GM11168 (cell line): Measurements from ENCODE around the gene PSMB11.
"Not testable (repeated sequence)": the region's sequence is repeated elsewhere in the genome, so short reads cannot be mapped to it uniquely, and the experiment has no call there.

Source experiments
- in situ Hi-C: fragments of 300-500 bp; cut with MboI; formaldehyde crosslinking; loops from one replicate; pipeline ENCODE4 v1.12.0; 2022; ENCODE audit warnings: low sequenced_read_pairs; ENCODE audit not compliant: unreplicated experiment

Gene PSMB11

GRCh38 chr14:23013054-23013748, 28.8 kb upstream of the PSMB11 start:
- in situ Hi-C loops: no loop called here

GRCh38 chr14:23013749-23014054, 28.3 kb upstream of the PSMB11 start:
- in situ Hi-C loops: not testable (repeated sequence)

DNA sequence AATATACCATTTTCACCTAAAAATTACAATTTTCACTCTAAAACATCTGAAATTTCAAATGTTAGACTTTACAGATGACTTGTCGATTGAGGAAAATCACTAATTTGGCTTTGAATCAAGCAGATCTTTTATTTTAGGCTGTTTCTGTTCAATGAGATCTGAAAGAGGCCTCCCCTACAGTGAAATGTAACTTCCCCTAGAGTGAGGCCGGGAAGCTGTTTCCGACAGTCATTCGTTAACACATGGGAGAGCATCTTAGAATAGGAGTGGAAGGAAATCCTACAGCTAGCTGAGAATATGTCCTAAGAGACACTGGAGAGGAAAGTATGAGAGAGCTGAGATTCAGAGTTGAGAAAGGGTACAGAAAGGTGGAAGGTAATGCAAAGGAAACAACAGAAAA, 26.4 kb upstream of the PSMB11 start:
- in situ Hi-C loops: no loop called here

- in situ Hi-C loops: no loop called here
Observed at GRCh38 chr14:23017091-23017490, 24.9 kb upstream of the PSMB11 start.

DNA sequence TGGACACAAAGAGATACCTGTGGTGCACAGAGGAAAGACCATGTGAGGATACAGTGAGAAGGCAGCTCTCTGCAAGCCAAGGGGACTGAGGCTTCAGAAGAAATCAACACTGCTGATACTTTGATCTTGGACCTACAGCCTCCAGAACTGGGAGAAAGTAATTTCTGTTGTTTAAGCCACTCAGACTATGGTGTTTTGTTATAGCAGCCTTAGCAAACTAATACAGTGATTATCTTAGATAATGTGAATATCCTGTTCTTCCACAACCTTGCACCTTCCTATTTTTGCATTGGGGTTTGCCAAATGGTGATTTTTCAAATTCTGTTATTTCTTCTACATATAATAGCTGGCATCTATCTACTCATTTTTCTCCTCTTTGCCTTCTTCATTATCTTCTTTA, 23.9 kb upstream of the PSMB11 start:
- in situ Hi-C loops: no loop called here

- in situ Hi-C loops: no loop called here
Observed at GRCh38 chr14:23020143-23021128, 21.6 kb upstream of the PSMB11 start.

DNA sequence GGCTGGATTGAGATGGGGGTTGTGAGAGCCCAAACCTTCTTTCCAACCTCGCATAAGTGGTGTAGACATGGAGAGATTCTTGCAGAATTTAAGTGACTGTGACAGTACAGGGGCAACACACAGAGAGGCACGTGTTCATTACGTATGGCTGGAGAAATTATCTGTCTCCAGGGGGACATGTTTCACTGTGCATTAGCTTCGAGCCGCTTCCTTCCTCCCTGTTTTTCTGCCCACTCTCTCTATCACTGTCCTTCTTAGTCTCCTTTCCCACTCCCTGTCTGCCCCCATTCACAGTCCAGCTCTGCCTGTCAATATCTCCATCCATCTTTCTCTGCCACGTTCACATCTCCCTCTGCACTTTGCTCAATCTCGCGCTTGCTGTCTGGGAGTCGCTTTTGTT, 20.6 kb upstream of the PSMB11 start:
- in situ Hi-C loops: no loop called here

DNA sequence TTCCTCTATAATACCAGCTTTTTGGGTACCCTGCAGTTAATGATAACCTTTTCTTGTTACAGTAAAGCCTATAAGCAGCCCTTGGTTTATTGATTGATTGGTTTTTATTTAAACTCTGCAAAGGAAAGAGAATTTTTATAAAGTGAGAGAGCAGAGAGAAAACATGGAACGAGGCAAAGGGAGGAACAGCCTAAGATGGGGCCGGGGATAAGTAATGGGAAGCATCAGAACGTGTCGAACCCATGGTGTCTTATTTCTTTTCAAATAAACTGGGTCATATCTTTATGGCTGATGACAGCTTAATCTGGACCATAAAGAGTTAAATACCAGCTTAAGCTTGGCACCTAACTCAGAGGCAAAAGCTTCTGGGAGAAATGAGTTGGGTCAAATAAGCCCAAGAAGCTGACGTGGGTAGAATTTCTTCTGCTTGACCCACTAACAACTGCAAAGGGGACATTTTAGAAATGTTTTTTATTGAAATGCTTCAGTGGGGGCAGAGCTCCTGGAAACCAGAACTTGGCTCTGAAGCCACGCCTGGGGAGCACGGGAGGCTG, 20.0 kb upstream of the PSMB11 start:
- in situ Hi-C loops: no loop called here

DNA sequence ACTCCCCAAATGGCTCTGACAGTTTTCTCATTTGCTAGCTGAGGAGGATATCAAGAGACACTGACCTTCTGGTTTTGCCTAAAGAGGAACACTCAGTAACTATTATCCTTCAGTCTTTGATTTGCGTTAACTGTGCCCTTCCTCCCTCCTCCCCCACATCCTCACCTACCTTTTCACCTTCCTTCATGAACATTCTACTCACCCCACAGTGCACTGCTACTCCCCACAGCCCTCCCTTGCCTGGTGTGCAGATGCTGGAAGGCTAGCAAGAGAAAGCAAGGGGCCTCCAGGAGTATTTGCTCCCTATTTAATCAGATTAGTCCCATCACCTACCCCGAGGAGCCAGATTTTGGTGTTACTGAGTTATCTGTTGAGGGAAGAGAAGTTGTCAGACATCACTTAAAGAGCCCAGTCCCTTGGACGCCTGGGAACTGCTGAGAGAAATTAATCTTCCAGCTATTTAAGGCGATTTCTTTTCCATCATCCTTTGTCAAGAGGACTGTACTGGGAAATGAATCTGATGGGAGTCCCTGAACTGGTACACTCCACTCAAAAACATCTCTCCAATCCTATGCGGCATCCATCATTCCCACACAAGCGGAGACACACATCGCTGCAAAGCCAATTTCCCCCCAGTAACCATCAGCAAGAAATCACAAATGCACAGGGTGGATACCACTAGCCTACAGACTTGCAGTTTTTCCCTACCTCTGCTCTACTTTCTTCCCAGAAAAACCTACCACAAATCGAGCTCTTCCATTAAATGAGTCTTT, 18.8 kb upstream of the PSMB11 start:
- in situ Hi-C loops: no loop called here

- in situ Hi-C loops: no loop called here
Observed at GRCh38 chr14:23023795-23024152, 18.2 kb upstream of the PSMB11 start.

GRCh38 chr14:23024612-23025075, 17.4 kb upstream of the PSMB11 start:
- in situ Hi-C loops: no loop called here

DNA sequence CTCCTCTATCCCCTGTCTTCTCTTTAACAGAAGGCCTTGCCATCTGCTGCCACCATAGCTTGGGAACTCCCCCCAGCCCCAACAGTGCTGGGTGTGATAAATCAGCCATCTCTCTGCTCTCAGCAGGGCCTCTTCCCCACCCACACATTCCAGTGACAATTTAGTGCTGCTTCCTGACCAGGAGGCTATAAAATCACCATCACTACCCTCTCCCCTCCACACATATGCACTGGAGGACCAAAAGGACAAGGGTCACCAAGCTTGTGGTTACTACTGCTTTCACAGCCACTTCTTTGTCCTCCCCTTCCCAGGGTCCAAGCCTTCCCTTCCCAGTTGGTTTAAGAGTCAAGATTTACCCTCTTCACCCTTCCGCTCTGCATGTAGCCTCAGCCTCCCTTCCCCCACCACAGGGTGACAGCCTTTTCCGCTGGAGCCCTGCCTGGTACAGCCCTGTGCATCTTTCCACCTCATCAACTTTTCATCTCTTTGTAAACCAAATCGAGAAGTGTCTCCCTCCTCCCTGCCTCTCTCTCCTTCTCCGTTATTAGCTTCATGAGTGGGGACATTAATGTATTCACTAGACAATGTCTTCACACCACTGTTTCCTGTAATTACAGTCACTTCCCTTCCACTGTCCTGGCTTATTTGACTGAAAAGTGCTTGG, 16.7 kb upstream of the PSMB11 start:
- in situ Hi-C loops: no loop called here

DNA sequence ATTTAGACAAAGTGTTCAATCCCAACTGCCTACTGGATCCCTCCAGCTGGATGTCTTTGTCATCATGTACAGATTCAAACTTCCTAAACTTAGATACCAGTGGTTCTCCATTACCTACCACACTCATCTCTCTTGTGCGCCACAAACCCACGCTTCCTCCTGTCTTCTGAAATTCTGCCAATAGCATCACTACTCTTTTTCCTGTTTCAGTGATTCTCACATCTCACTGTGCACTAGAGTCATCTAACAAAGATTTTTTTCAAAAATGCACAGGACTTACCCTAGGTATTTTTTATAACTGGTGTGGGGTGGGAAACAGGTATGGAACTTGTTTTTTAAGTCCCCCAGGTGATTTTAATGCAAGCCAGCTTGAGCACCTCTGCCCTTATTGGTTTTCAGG, 13.2 kb upstream of the PSMB11 start:
- in situ Hi-C loops: no loop called here

- in situ Hi-C loops: no loop called here
Observed at GRCh38 chr14:23030936-23031335, 11.1 kb upstream of the PSMB11 start.

GRCh38 chr14:23033251-23033727, 8.7 kb upstream of the PSMB11 start:
- in situ Hi-C loops: no loop called here

DNA sequence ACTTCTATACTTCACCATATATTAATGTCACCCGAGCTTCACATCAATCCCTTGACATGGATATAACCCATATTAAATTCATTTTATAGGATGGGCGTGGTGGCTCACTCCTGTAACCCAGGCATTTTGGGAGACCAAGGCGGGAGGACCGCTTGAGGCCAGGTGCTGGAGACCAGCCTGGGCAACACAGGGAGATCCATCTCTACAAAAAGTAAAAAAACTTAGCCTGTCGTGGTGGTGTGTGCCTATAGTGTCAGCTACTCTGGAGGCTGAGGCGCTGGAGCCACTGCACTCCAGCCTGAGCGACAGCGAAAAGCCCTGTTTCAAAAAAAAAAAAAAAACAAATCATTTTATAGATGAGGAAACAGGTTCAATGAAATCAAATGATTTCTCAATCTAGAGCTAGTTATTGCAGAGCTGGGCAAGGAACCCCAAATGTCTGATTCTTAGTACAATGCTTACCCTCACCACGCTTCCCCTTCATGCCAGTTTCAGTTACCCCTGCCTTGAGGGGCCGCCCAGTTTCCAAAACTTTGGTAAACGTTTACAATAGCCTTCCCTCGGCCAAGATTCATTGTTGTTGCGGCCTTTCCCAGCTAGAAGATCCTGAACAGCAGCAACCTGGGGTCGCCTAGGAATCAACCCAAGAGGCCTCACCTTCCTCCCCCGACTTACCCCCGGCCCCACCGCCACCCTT, 8.1 kb upstream of the PSMB11 start:
- in situ Hi-C loops: no loop called here

GRCh38 chr14:23034498-23035302, 7.3 kb upstream of the PSMB11 start, which contains the start of gene PSMB5:
Gene PSMB5, minus strand, starts transcription at chr14:23034900. Its CDS starts 19 bp downstream, at chr14:23034881.
- in situ Hi-C loops: no loop called here
